B cell (primary cell): ENCODE results near the gene ABCA13. TPM values are rescaled to one million over a fixed set of nuclear protein-coding genes. Genes with fewer than 3 reads are reported as not detected.

Experiments
- ATAC-seq: fragments of 200-7000 bp; cut with Tn5 transposase; one replicate; pipeline ENCODE4 v1.10.0; 2021; ENCODE audit warnings: low read depth, mild to moderate bottlenecking, moderate number of reproducible peaks, moderate library complexity
- CTCF ChIA-PET: fragments of 350-600 bp; sonication (Branson Sonifier 250); formaldehyde crosslinking; loops from one replicate; lab custom pipeline; 2021; ENCODE audit warnings: antibody characterized with exemption, inconsistent platforms; lab: Charles Lee
- POLR2A ChIA-PET: fragments of 350-600 bp; sonication (Branson Sonifier 250); formaldehyde crosslinking; loops from one replicate; lab custom pipeline; 2021; ENCODE audit warnings: antibody characterized with exemption; lab: Charles Lee
- DNase-seq: peaks from one replicate; pipeline ENCODE4 v3.0.0; 2013
- H2AFZ ChIP-seq: 2 replicates; pipeline ENCODE4 v1.6.1; 2012; ENCODE audit warnings: mild to moderate bottlenecking, low read depth, low read length; ENCODE audit not compliant: insufficient read depth, poor library complexity, severe bottlenecking
- H3K27ac ChIP-seq, 2 donors: 1 replicate in 1 of 2; 2 replicates in 1 of 2; pipeline ENCODE4 v1.5.1; 2012 to 2013; ENCODE audit warnings: low read length in 2 of 2, mild to moderate bottlenecking in 2 of 2, moderate library complexity in 1 of 2
- H3K27me3 ChIP-seq, 4 experiments: fragments of 200-600 bp in 1 of 4; sonication (generic) in 1 of 4; replicated peaks in 1 of 4; 1 replicate in 2 of 4; 2 replicates in 2 of 4; pipeline versions ENCODE4 v1.6.1 to v1.7.0; 2013 to 2016; ENCODE audit warnings: low read length in 3 of 4, mild to moderate bottlenecking in 2 of 4, mixed read lengths in 1 of 4, moderate library complexity in 1 of 4; ENCODE audit not compliant: insufficient read depth in 4 of 4, control insufficient read depth in 3 of 4; ENCODE audit errors: control extremely low read depth in 1 of 4
- H3K36me3 ChIP-seq, 2 experiments: replicated peaks in 1 of 2; 1 replicate in 1 of 2; 2 replicates in 1 of 2; pipeline versions ENCODE4 v1.6.1 to v1.7.1; 2013; ENCODE audit warnings: low read length in 1 of 2; ENCODE audit not compliant: insufficient read depth in 2 of 2, control insufficient read depth in 1 of 2; ENCODE audit errors: control extremely low read depth in 1 of 2, extremely low read depth in 1 of 2
- H3K4me1 ChIP-seq, 2 donors: fragments of 200-600 bp in 1 of 2; sonication (generic) in 1 of 2; 1 replicate in 1 of 2; 2 replicates in 1 of 2; pipeline versions ENCODE4 v1.5.1 to v1.6.1; 2013 to 2017; ENCODE audit warnings: low read length in 2 of 2; ENCODE audit not compliant: control insufficient read depth in 2 of 2, insufficient read depth in 2 of 2
- H3K4me2 ChIP-seq: replicated peaks from 2 replicates; pipeline ENCODE3; 2012; ENCODE audit warnings: mild to moderate bottlenecking, low read depth, low read length; ENCODE audit not compliant: poor library complexity, severe bottlenecking
- H3K4me3 ChIP-seq, 5 experiments: fragments of 200-600 bp in 1 of 5; sonication (generic) in 1 of 5; 1 replicate in 3 of 5; 2 replicates in 2 of 5; pipeline versions ENCODE4 v1.5.1 to v1.7.0; 2011 to 2016; ENCODE audit warnings: low read length in 4 of 5, mild to moderate bottlenecking in 4 of 5, low read depth in 2 of 5, control low read depth in 1 of 5, moderate library complexity in 1 of 5; ENCODE audit not compliant: insufficient read depth in 1 of 5; ENCODE audit errors: control extremely low read depth in 1 of 5, extremely low read depth in 1 of 5
- H3K79me2 ChIP-seq: fragments of 200-600 bp; sonication (generic); one replicate; pipeline ENCODE4 v1.6.0; 2016; ENCODE audit warnings: low read length; ENCODE audit not compliant: control insufficient read depth, insufficient read depth
- H3K9ac ChIP-seq: fragments of 200-600 bp; sonication (generic); 2 replicates; pipeline ENCODE4 v1.6.1; 2017; ENCODE audit warnings: mild to moderate bottlenecking, low read length, moderate library complexity
- H3K9me3 ChIP-seq, 3 donors: one replicate each; pipeline versions ENCODE4 v1.6.1 to v1.7.1; 2013; ENCODE audit warnings: low read length in 2 of 3; ENCODE audit not compliant: control insufficient read depth in 2 of 3, insufficient read depth in 1 of 3; ENCODE audit errors: control extremely low read depth in 1 of 3
- H4K20me1 ChIP-seq: 2 replicates; pipeline ENCODE4 v1.6.0; 2012; ENCODE audit warnings: mild to moderate bottlenecking, low read length; ENCODE audit not compliant: insufficient read depth, control insufficient read depth, poor library complexity, severe bottlenecking
- H3K27ac Mint-ChIP-seq: one replicate; pipeline ENCODE4 v1.8.0; 2021; ENCODE audit warnings: mixed read lengths
- H3K27me3 Mint-ChIP-seq: one replicate; pipeline ENCODE4 v1.8.0; 2021; ENCODE audit warnings: mixed read lengths
- H3K4me1 Mint-ChIP-seq: one replicate; pipeline ENCODE4 v1.8.0; 2021; ENCODE audit warnings: mixed read lengths
- H3K4me3 Mint-ChIP-seq: one replicate; pipeline ENCODE4 v1.8.0; 2021; ENCODE audit warnings: mixed read lengths
- H3K9me3 Mint-ChIP-seq: one replicate; pipeline ENCODE4 v1.8.0; 2022; ENCODE audit warnings: mixed read lengths; ENCODE audit not compliant: insufficient read depth
- CTCF ChIP-seq: fragments of 200-600 bp; IDR thresholded peaks from one replicate; pipeline ENCODE4 v1.8.0; 2022; ENCODE audit warnings: antibody characterized with exemption, mild to moderate bottlenecking
- EZH2 ChIP-seq: IDR thresholded peaks from 2 replicates; pipeline ENCODE4 v1.6.1; 2012; ENCODE audit warnings: borderline replicate concordance, low read depth, mild to moderate bottlenecking, moderate library complexity, low read length; ENCODE audit not compliant: insufficient read depth, poor library complexity, severe bottlenecking
- WGBS: methylation state at CpG from one replicate; pipeline ENCODE4 v1.1.5; 2013; ENCODE audit warnings: missing lambda C conversion rate; ENCODE audit not compliant: insufficient coverage; 5-methylcytosine and 5-hydroxymethylcytosine counted together
- intact Hi-C: fragments of 100-400 bp; cut with micrococcal nuclease; formaldehyde crosslinking; loops from one replicate; pipeline ENCODE4 v1.10.0; 2022
- polyA plus RNA-seq: library from polyadenylated mRNA; depleted of rRNA; stranded (reverse); fragments of >200 nt; gene quantifications from 2 replicates; pipeline ENCODE4 v1.2.3, GENCODE V29; 2012
- total RNA-seq, 2 donors: library from RNA; stranded (reverse); fragments of 120-200 nt in 1 of 2; gene quantifications; 1 replicate in 1 of 2; 2 replicates in 1 of 2; pipeline versions ENCODE4 v1.2.3 to v1.2.4, GENCODE V29; 2013 to 2022

Gene ABCA13
- total and polyA plus RNA-seq, 2 donors (not counting 1 experiment from before 2014, with no cell fraction given): not detected

GRCh38 chr7:48251766-48252165 lies 80.5 kb downstream of the ABCA13 start:
- Histone ChIP-seq H2AFZ (no peak overlapping the region), H3K79me2 (no peaks in the 10 kb centered on the region), H3K9ac (no peak overlapping the region), H3K4me2 (no peak overlapping the region), H3K27ac (no peak overlapping the region), H3K4me3 (no peak overlapping the region), H3K9me3 (no peaks in the 10 kb centered on the region), H3K27me3 (no peaks in the 10 kb centered on the region), H3K4me1 (no peaks in the 10 kb centered on the region), H4K20me1 (no peaks in the 10 kb centered on the region), H3K36me3 (no peaks in the 10 kb centered on the region)
- Mint-ChIP-seq H3K27me3 (peaks cover 3% of the 10 kb centered on the region), H3K9me3 (no peaks in the 10 kb centered on the region), H3K4me1 (no peaks in the 10 kb centered on the region), H3K4me3 (no peak overlapping the region), H3K27ac (no peak overlapping the region)
- ChIA-PET POLR2A (no interaction called here), CTCF (no interaction called here)
- DNase-seq (no peak), ATAC-seq (no peak)
- intact Hi-C loops: no loop called here
- TF ChIP-seq CTCF (no peak), EZH2 (no peak)
- WGBS: 80% methylated on average over 1 of the region's 4 CpGs

- Mint-ChIP-seq H3K27ac (no peak overlapping the region), H3K27me3 (no peaks in the 10 kb centered on the region), H3K4me3 (no peak overlapping the region), H3K4me1 (no peaks in the 10 kb centered on the region), H3K9me3 (peaks cover 2% of the 10 kb centered on the region)
- Histone ChIP-seq H3K36me3 (no peaks in the 10 kb centered on the region), H3K4me3 (no peak overlapping the region), H3K4me1 (no peaks in the 10 kb centered on the region), H3K9me3 (no peaks in the 10 kb centered on the region), H3K9ac (no peak overlapping the region), H2AFZ (no peak overlapping the region), H3K27ac (no peak overlapping the region), H3K27me3 (no peaks in the 10 kb centered on the region), H3K4me2 (no peak overlapping the region), H3K79me2 (no peaks in the 10 kb centered on the region), H4K20me1 (no peaks in the 10 kb centered on the region)
- POLR2A ChIA-PET: no interaction called here
- TF ChIP-seq EZH2: no peak
- TF ChIP-seq CTCF: no peak
- DNase-seq (no peak), ATAC-seq (no peak)
- intact Hi-C loops: no loop called here
- CTCF ChIA-PET: no interaction called here
- WGBS: 100% methylated on average over 1 of the region's 2 CpGs
Measured at GRCh38 chr7:48252995-48253394, 81.7 kb downstream of the ABCA13 start.
